Activated CD4-positive, alpha-beta T cell treated with anti-CD3 and anti-CD28 coated beads for 36 hours (primary cell): ENCODE results near the gene CDK5R1. TPM values are rescaled to one million over a fixed set of nuclear protein-coding genes. Genes with fewer than 3 reads are reported as not detected.
A peak's percentile ranks its signal among the peaks of the same experiment; 100 is the strongest.

Source experiments
- ATAC-seq: fragments of 200-7000 bp; cut with Tn5 transposase; one replicate; pipeline ENCODE4 v1.10.0; 2021; ENCODE audit warnings: mild to moderate bottlenecking, moderate library complexity
- CTCF ChIA-PET: fragments of 350-600 bp; sonication (Branson Sonifier 250); formaldehyde crosslinking; loops from one replicate; lab custom pipeline; 2021; ENCODE audit warnings: antibody characterized with exemption; lab: Charles Lee
- POLR2A ChIA-PET: fragments of 350-600 bp; sonication (Branson Sonifier 250); formaldehyde crosslinking; loops from one replicate; lab custom pipeline; 2021; ENCODE audit warnings: antibody characterized with exemption, inconsistent platforms; lab: Charles Lee
- DNase-seq: peaks from one replicate; pipeline ENCODE4 v3.0.0-alpha.2; 2020
- H3K27ac Mint-ChIP-seq: one replicate; pipeline ENCODE4 v1.8.0; 2021; ENCODE audit warnings: mixed read lengths
- H3K27me3 Mint-ChIP-seq: one replicate; pipeline ENCODE4 v1.8.0; 2021; ENCODE audit warnings: mixed read lengths
- H3K36me3 Mint-ChIP-seq: one replicate; pipeline ENCODE4 v1.8.0; 2021; ENCODE audit warnings: low read depth, mixed read lengths
- H3K4me1 Mint-ChIP-seq: one replicate; pipeline ENCODE4 v1.8.0; 2021; ENCODE audit warnings: mixed read lengths
- H3K4me3 Mint-ChIP-seq: one replicate; pipeline ENCODE4 v1.8.0; 2021; ENCODE audit warnings: mild to moderate bottlenecking, moderate library complexity, mixed read lengths
- H3K9me3 Mint-ChIP-seq: one replicate; pipeline ENCODE4 v1.8.0; 2021; ENCODE audit warnings: low read depth, mixed read lengths
- intact Hi-C, 2 experiments: fragments of 100-400 bp; cut with DNase I in 1 of 2; cut with micrococcal nuclease in 1 of 2; formaldehyde crosslinking; loops; one replicate each; pipeline versions ENCODE4 v1.14.2 to v1.15.1; 2022 to 2024; cut with DNase I, micrococcal nuclease
- total RNA-seq, 2 experiments: library from RNA; stranded (reverse); gene quantifications; one replicate each; pipeline ENCODE4 v1.2.3, GENCODE V29; 2021

The CDK5R1 gene
- total RNA-seq, 2 experiments from 2014 or later, result 15.3 to 15.4 TPM

GRCh38 chr17:32467949-32468348, 18.8 kb upstream of the CDK5R1 start:
- ChIA-PET CTCF (interaction anchor here (0.7 to 1.2 kb wide), 6 partner anchors 14 to 316 kb away, joined by 3 to 6 read pairs (median 3); partner anchors contain the start of gene PSMD11), POLR2A (no interaction called here)
- peaks cover 55% of the 10 kb centered on the region for H3K36me3 Mint-ChIP-seq

GRCh38 chr17:32470405-32471167, 16.2 kb upstream of the CDK5R1 start:
- H3K36me3 Mint-ChIP-seq, result peaks cover 71% of the 10 kb centered on the region
- DNase-seq (no peak), ATAC-seq (no peak)
- no peak overlapping the region for H3K4me3 Mint-ChIP-seq
- no peak overlapping the region for H3K27ac Mint-ChIP-seq
- POLR2A ChIA-PET, result no interaction called here
- H3K9me3 Mint-ChIP-seq, result no peaks in the 10 kb centered on the region
- H3K4me1 Mint-ChIP-seq, result peaks cover 5% of the 10 kb centered on the region
- no peaks in the 10 kb centered on the region for H3K27me3 Mint-ChIP-seq
- CTCF ChIA-PET, result interaction anchor here (1.3 to 5.4 kb wide), 3 partner anchors 7 to 13 kb away, joined by 3 to 50 read pairs (median 4); no protein-coding TSS in a partner anchor
- intact Hi-C loops, result no loop called here

More at GRCh38 chr17:32467949-32468348, 18.8 kb upstream of the CDK5R1 start:
- Mint-ChIP-seq H3K4me1 (no peaks in the 10 kb centered on the region), H3K27me3 (no peaks in the 10 kb centered on the region), H3K4me3 (no peak overlapping the region), H3K9me3 (no peaks in the 10 kb centered on the region), H3K27ac (no peak overlapping the region)
- DNase-seq (no peak), ATAC-seq (no peak)
- intact Hi-C loops, result no loop called here

GRCh38 chr17:32471652-32472051, 15.1 kb upstream of the CDK5R1 start:
- no peak for ATAC-seq
- POLR2A ChIA-PET, result no interaction called here

GRCh38 chr17:32475258-32475657, 11.5 kb upstream of the CDK5R1 start:
- POLR2A ChIA-PET, result interaction anchor here (1.1 kb wide), 1 partner anchor 28 kb away, joined by 3 read pairs; no protein-coding TSS in a partner anchor
- H3K4me1 Mint-ChIP-seq, result peaks cover 5% of the 10 kb centered on the region
- DNase-seq (no peak), ATAC-seq (no peak)
- CTCF ChIA-PET, result interaction anchor here (2.0 to 5.4 kb wide), 3 partner anchors 10 to 13 kb away, joined by 8 to 50 read pairs (median 14); no protein-coding TSS in a partner anchor
- no peaks in the 10 kb centered on the region for H3K27me3 Mint-ChIP-seq
- peaks cover 58% of the 10 kb centered on the region for H3K36me3 Mint-ChIP-seq
- no peak overlapping the region for H3K27ac Mint-ChIP-seq
- H3K4me3 Mint-ChIP-seq, result no peak overlapping the region
- intact Hi-C loops, result no loop called here
- no peaks in the 10 kb centered on the region for H3K9me3 Mint-ChIP-seq

More at GRCh38 chr17:32471652-32472051, 15.1 kb upstream of the CDK5R1 start:
- H3K4me1 Mint-ChIP-seq, result peaks cover 5% of the 10 kb centered on the region
- intact Hi-C loops, result no loop called here
- DNase-seq, result no peak
- peaks cover 65% of the 10 kb centered on the region for H3K36me3 Mint-ChIP-seq
- CTCF ChIA-PET, result interaction anchor here (0.6 to 5.4 kb wide), 4 partner anchors 8 to 204 kb away, joined by 3 to 50 read pairs (median 3); no protein-coding TSS in a partner anchor
- H3K27me3 Mint-ChIP-seq, result no peaks in the 10 kb centered on the region
- H3K27ac Mint-ChIP-seq, result peak overlapping the region; percentile 37
- H3K4me3 Mint-ChIP-seq, result no peak overlapping the region
- no peaks in the 10 kb centered on the region for H3K9me3 Mint-ChIP-seq

- CTCF ChIA-PET, result interaction anchor here (2.0 to 2.1 kb wide), 2 partner anchors 8 to 15 kb away, joined by 8 to 14 read pairs; no protein-coding TSS in a partner anchor
- Mint-ChIP-seq H3K4me1 (peaks cover 5% of the 10 kb centered on the region), H3K9me3 (no peaks in the 10 kb centered on the region), H3K4me3 (no peak overlapping the region), H3K27ac (peak overlapping the region; percentile 68), H3K27me3 (no peaks in the 10 kb centered on the region), H3K36me3 (peaks cover 51% of the 10 kb centered on the region)
- DNase-seq (no peak), ATAC-seq (no peak)
- POLR2A ChIA-PET, result no interaction called here
- intact Hi-C loops, result no loop called here
Measured at GRCh38 chr17:32477220-32477619, 9.6 kb upstream of the CDK5R1 start.

GRCh38 chr17:32479074-32479617, 7.6 kb upstream of the CDK5R1 start:
- intact Hi-C loops, result no loop called here
- Mint-ChIP-seq H3K36me3 (peaks cover 46% of the 10 kb centered on the region), H3K9me3 (no peaks in the 10 kb centered on the region), H3K27me3 (no peaks in the 10 kb centered on the region), H3K4me3 (no peak overlapping the region), H3K27ac (peak overlapping the region; percentile 28), H3K4me1 (peaks cover 6% of the 10 kb centered on the region)
- CTCF ChIA-PET, result interaction anchor here (1.2 to 1.5 kb wide), 2 partner anchors 10 to 15 kb away, joined by 5 to 8 read pairs; no protein-coding TSS in a partner anchor
- ATAC-seq (no peak), DNase-seq (no peak)
- POLR2A ChIA-PET, result no interaction called here

- H3K36me3 Mint-ChIP-seq, result peaks cover 34% of the 10 kb centered on the region
- CTCF ChIA-PET, result interaction anchor here (0.9 to 6.6 kb wide), 3 partner anchors 10 to 18 kb away, joined by 3 to 67 read pairs (median 4); no protein-coding TSS in a partner anchor
Measured at GRCh38 chr17:32481193-32481592, 5.6 kb upstream of the CDK5R1 start.

GRCh38 chr17:32482568-32483320, 4.0 kb upstream of the CDK5R1 start:
- Mint-ChIP-seq H3K4me1 (peaks cover 15% of the 10 kb centered on the region), H3K27me3 (no peaks in the 10 kb centered on the region), H3K36me3 (peaks cover 33% of the 10 kb centered on the region), H3K4me3 (no peak overlapping the region), H3K27ac (peak overlapping the region; percentile 72), H3K9me3 (no peaks in the 10 kb centered on the region)
- DNase-seq (peak; percentile 3), ATAC-seq (no peak)
- POLR2A ChIA-PET, result no interaction called here
- CTCF ChIA-PET, result interaction anchor here (0.6 to 6.6 kb wide), 7 partner anchors 9 to 176 kb away, joined by 3 to 67 read pairs (median 4); no protein-coding TSS in a partner anchor
- intact Hi-C loops, result loop anchor here in 1 of 2 experiments (1.0 kb wide), 2 partner anchors 127 to 273 kb away; no protein-coding TSS in a partner anchor

More at GRCh38 chr17:32481193-32481592, 5.6 kb upstream of the CDK5R1 start:
- Mint-ChIP-seq H3K4me3 (no peak overlapping the region), H3K27me3 (no peaks in the 10 kb centered on the region), H3K4me1 (peaks cover 12% of the 10 kb centered on the region), H3K27ac (peak overlapping the region; percentile 40), H3K9me3 (no peaks in the 10 kb centered on the region)
- intact Hi-C loops, result no loop called here
- POLR2A ChIA-PET, result interaction anchor here (0.7 kb wide), 1 partner anchor 285 kb away, joined by 3 read pairs; no protein-coding TSS in a partner anchor
- no peak for ATAC-seq
- DNase-seq, result no peak

- no peaks in the 10 kb centered on the region for H3K9me3 Mint-ChIP-seq
- no peak overlapping the region for H3K4me3 Mint-ChIP-seq
- DNase-seq (peak; percentile 49), ATAC-seq (peak; percentile 31)
- CTCF ChIA-PET, result interaction anchor here (0.6 to 6.6 kb wide), 21 partner anchors 8 to 518 kb away, joined by 3 to 67 read pairs (median 4); partner anchors contain the start of gene MYO1D
- no peaks in the 10 kb centered on the region for H3K27me3 Mint-ChIP-seq
- POLR2A ChIA-PET, result interaction anchor here (1.6 kb wide), 1 partner anchor 40 kb away, joined by 6 read pairs; no protein-coding TSS in a partner anchor
- H3K27ac Mint-ChIP-seq, result peak overlapping the region; percentile 17
- H3K36me3 Mint-ChIP-seq, result peaks cover 37% of the 10 kb centered on the region
- intact Hi-C loops, result loop anchor here in 1 of 2 experiments (1.0 kb wide), 2 partner anchors 126 to 272 kb away; no protein-coding TSS in a partner anchor
- H3K4me1 Mint-ChIP-seq, result peaks cover 23% of the 10 kb centered on the region
Measured at GRCh38 chr17:32483451-32484019, 3.3 kb upstream of the CDK5R1 start.

GRCh38 chr17:32484041-32484461, 2.7 kb upstream of the CDK5R1 start:
- H3K27me3 Mint-ChIP-seq, result no peaks in the 10 kb centered on the region
- peaks cover 39% of the 10 kb centered on the region for H3K36me3 Mint-ChIP-seq
- ChIA-PET CTCF (interaction anchor here (0.6 to 6.6 kb wide), 23 partner anchors 8 to 517 kb away, joined by 3 to 67 read pairs (median 4); partner anchors contain the start of genes MYO1D and PSMD11), POLR2A (interaction anchor here (0.6 to 1.6 kb wide), 3 partner anchors 11 to 95 kb away, joined by 3 to 6 read pairs (median 4); no protein-coding TSS in a partner anchor)
- intact Hi-C loops, result no loop called here
- H3K4me3 Mint-ChIP-seq, result peak overlapping the region; percentile 7
- H3K27ac Mint-ChIP-seq, result peak overlapping the region; percentile 17
- no peaks in the 10 kb centered on the region for H3K9me3 Mint-ChIP-seq
- peak; percentile 7 for DNase-seq
- peaks cover 27% of the 10 kb centered on the region for H3K4me1 Mint-ChIP-seq
- ATAC-seq, result no peak
